ENCODE measurements around the gene MIPEP.

Gene MIPEP

GRCh38 chr13:23723471-23723870 lies 165.7 kb downstream of the MIPEP start:
- no peak overlapping the region for H2AFZ ChIP-seq (ENCODE audit: low read depth)

DNA sequence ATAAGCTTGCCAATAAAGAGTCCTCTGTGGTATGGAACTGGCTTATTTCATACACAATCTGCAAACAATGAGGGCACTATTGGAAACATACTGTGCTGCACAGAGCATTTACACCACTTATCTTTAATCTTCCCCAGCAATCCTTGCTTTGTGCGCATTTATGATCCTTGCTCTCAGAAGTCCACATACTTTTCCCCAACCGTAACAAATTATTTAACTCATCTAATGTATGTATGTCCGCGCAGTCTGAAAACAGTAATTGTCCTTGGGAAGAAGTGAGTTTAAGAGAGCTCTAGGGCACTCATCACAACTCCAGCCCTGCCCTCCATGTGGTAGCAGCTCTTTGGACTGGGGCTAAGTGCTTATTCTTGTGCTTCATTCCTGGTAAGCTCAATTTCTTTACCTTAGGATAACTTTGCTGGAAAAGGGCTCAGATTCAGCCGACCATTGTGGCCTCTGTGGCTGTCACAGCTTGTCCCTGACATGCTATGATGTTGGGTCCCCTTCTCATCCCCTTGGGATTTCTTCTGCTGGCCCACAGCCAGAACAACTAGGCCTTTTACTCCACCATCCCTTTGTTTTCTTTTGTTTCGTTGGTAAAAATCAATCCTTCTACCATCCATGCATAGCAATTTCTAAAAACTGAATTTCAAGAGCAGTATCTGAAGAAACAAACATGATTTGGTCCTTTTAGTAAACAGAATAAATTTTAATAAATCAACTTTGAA lies 166.3 kb downstream of the MIPEP start:
- no peaks in the 10 kb centered on the region for H4K20me1 ChIP-seq (ENCODE audit: insufficient read depth)
- H3K4me3 ChIP-seq (IDR thresholded peaks at IDR 0.05; ENCODE audit: insufficient read depth, low read depth, low read length), result no peak overlapping the region
- H3K79me2 ChIP-seq (ENCODE audit: insufficient read depth, low read depth), result no peaks in the 10 kb centered on the region
- no peaks in the 10 kb centered on the region for H3K4me1 ChIP-seq (ENCODE audit: low read depth, poor library complexity, severe bottlenecking)
- no peak overlapping the region for H3K27ac ChIP-seq
- H3K36me3 ChIP-seq (ENCODE audit: insufficient read depth), result no peaks in the 10 kb centered on the region
- H2AFZ ChIP-seq (ENCODE audit: low read depth), result no peak overlapping the region
- no peak overlapping the region for H3K9ac ChIP-seq
- TF ChIP-seq, protein P1, sequence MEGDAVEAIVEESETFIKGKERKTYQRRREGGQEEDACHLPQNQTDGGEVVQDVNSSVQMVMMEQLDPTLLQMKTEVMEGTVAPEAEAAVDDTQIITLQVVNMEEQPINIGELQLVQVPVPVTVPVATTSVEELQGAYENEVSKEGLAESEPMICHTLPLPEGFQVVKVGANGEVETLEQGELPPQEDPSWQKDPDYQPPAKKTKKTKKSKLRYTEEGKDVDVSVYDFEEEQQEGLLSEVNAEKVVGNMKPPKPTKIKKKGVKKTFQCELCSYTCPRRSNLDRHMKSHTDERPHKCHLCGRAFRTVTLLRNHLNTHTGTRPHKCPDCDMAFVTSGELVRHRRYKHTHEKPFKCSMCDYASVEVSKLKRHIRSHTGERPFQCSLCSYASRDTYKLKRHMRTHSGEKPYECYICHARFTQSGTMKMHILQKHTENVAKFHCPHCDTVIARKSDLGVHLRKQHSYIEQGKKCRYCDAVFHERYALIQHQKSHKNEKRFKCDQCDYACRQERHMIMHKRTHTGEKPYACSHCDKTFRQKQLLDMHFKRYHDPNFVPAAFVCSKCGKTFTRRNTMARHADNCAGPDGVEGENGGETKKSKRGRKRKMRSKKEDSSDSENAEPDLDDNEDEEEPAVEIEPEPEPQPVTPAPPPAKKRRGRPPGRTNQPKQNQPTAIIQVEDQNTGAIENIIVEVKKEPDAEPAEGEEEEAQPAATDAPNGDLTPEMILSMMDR (conservative IDR thresholded peaks at IDR 0.05; ENCODE audit: low read depth, low read length), result no peak
- no peaks in the 10 kb centered on the region for H3K27me3 ChIP-seq (ENCODE audit: insufficient read depth, low read depth)
- H3K4me2 ChIP-seq, result no peak overlapping the region

More at GRCh38 chr13:23723471-23723870, 165.7 kb downstream of the MIPEP start:
- Histone ChIP-seq H3K27me3 (ENCODE audit: insufficient read depth, low read depth) (no peaks in the 10 kb centered on the region), H3K36me3 (ENCODE audit: insufficient read depth) (no peaks in the 10 kb centered on the region), H3K4me2 (no peak overlapping the region), H3K4me1 (ENCODE audit: low read depth, poor library complexity, severe bottlenecking) (no peaks in the 10 kb centered on the region), H4K20me1 (ENCODE audit: insufficient read depth) (no peaks in the 10 kb centered on the region), H3K4me3 (IDR thresholded peaks at IDR 0.05; ENCODE audit: insufficient read depth, low read depth, low read length) (no peak overlapping the region), H3K9ac (no peak overlapping the region), H3K79me2 (ENCODE audit: insufficient read depth, low read depth) (no peaks in the 10 kb centered on the region), H3K27ac (no peak overlapping the region)
- TF ChIP-seq, protein P1 (conservative IDR thresholded peaks at IDR 0.05; ENCODE audit: low read depth, low read length), result no peak

DNA sequence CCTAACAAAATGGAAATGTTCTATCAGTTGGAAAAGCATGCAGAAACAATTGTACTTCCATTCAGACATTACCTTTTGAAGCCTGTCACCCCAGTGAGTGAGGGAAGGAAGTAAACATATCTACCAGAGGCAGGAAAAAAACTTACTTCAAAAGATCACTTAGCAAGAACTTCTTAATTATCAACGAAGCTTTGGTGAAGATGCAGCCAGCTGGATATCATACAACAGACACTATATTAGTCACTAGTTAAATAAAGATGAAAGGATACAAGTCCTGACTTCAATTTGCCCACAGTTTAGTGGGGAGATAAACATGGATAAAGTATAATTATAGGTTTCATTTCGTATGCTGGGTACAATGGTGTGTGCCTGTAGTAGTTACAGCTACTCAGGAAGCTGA lies 170.2 kb downstream of the MIPEP start:
- Histone ChIP-seq H3K27ac (no peak overlapping the region), H3K9ac (no peak overlapping the region), H3K36me3 (ENCODE audit: insufficient read depth) (no peaks in the 10 kb centered on the region), H2AFZ (ENCODE audit: low read depth) (no peak overlapping the region), H3K4me1 (ENCODE audit: low read depth, poor library complexity, severe bottlenecking) (no peaks in the 10 kb centered on the region), H3K27me3 (ENCODE audit: insufficient read depth, low read depth) (no peaks in the 10 kb centered on the region), H3K4me2 (no peak overlapping the region), H3K79me2 (ENCODE audit: insufficient read depth, low read depth) (no peaks in the 10 kb centered on the region), H4K20me1 (ENCODE audit: insufficient read depth) (no peaks in the 10 kb centered on the region), H3K4me3 (IDR thresholded peaks at IDR 0.05; ENCODE audit: insufficient read depth, low read depth, low read length) (no peak overlapping the region)
- TF ChIP-seq, protein P1 (conservative IDR thresholded peaks at IDR 0.05; ENCODE audit: low read depth, low read length), result no peak

- H2AFZ ChIP-seq (ENCODE audit: low read depth), result no peak overlapping the region
- no peaks in the 10 kb centered on the region for H3K79me2 ChIP-seq (ENCODE audit: insufficient read depth, low read depth)
- no peaks in the 10 kb centered on the region for H3K27me3 ChIP-seq (ENCODE audit: insufficient read depth, low read depth)
- H3K4me1 ChIP-seq (ENCODE audit: low read depth, poor library complexity, severe bottlenecking), result no peaks in the 10 kb centered on the region
- TF ChIP-seq, protein P1 (conservative IDR thresholded peaks at IDR 0.05; ENCODE audit: low read depth, low read length), result no peak
- no peaks in the 10 kb centered on the region for H3K36me3 ChIP-seq (ENCODE audit: insufficient read depth)
- no peak overlapping the region for H3K4me2 ChIP-seq
- H3K9ac ChIP-seq, result no peak overlapping the region
- no peaks in the 10 kb centered on the region for H4K20me1 ChIP-seq (ENCODE audit: insufficient read depth)
- no peak overlapping the region for H3K4me3 ChIP-seq (IDR thresholded peaks at IDR 0.05; ENCODE audit: insufficient read depth, low read depth, low read length)
- no peak overlapping the region for H3K27ac ChIP-seq
These were observed 172.8 kb downstream of the MIPEP start for GRCh38 chr13:23716401-23716800.
